RWPE2 (cell line): ENCODE data around the gene NOL11.

ENCODE experiments used
- ATAC-seq: fragments of 200-7000 bp; cut with Tn5 transposase; 3 replicates; pipeline ENCODE4 v1.9.1; 2021; ENCODE audit warnings: low read depth
- DNase-seq: peaks from one replicate; pipeline ENCODE4 v3.0.0-alpha.2; 2020; ENCODE audit warnings: low spot score
- H3K27ac ChIP-seq: fragments of 450-650 bp; 2 replicates; pipeline ENCODE4 v1.5.1; 2017; ENCODE audit warnings: mild to moderate bottlenecking; ENCODE audit not compliant: poor library complexity, severe bottlenecking
- H3K27me3 ChIP-seq: fragments of 250-450 bp; sonication (Bioruptor Pico); 2 replicates; pipeline ENCODE4 v1.5.1; 2021; ENCODE audit warnings: mild to moderate bottlenecking, moderate library complexity; ENCODE audit not compliant: insufficient read depth, poor library complexity, severe bottlenecking
- H3K36me3 ChIP-seq: fragments of 250-450 bp; sonication (Bioruptor Pico); 2 replicates; pipeline ENCODE4 v1.5.1; 2020; ENCODE audit warnings: low read depth, mild to moderate bottlenecking, moderate library complexity
- H3K4me1 ChIP-seq: fragments of 250-450 bp; sonication (Bioruptor Pico); 2 replicates; pipeline ENCODE4 v1.5.1; 2021; ENCODE audit warnings: mild to moderate bottlenecking, moderate library complexity; ENCODE audit not compliant: insufficient read depth, poor library complexity, severe bottlenecking
- H3K4me3 ChIP-seq: fragments of 250-450 bp; sonication (Bioruptor Pico); 2 replicates; pipeline ENCODE4 v1.5.1; 2021; ENCODE audit warnings: mild to moderate bottlenecking, moderate library complexity; ENCODE audit not compliant: severe bottlenecking
- H3K9me3 ChIP-seq: fragments of 250-450 bp; sonication (Bioruptor Pico); 2 replicates; pipeline ENCODE4 v1.5.1; 2021; ENCODE audit warnings: mild to moderate bottlenecking, moderate library complexity; ENCODE audit not compliant: severe bottlenecking
- CTCF ChIP-seq: fragments of 450-650 bp; IDR thresholded peaks from one replicate; pipeline ENCODE4 v1.5.1; 2017; ENCODE audit warnings: mild to moderate bottlenecking, moderate library complexity; ENCODE audit not compliant: poor library complexity, severe bottlenecking

NOL11 gene

GRCh38 chr17:67737145-67737544 lies 19.4 kb downstream of the NOL11 start:
- no peak for ATAC-seq
- Histone ChIP-seq H3K36me3 (peaks cover 99% of the 10 kb centered on the region), H3K27ac (no peak overlapping the region), H3K4me1 (no peaks in the 10 kb centered on the region), H3K27me3 (no peaks in the 10 kb centered on the region), H3K4me3 (no peak overlapping the region), H3K9me3 (no peaks in the 10 kb centered on the region)
- no peak for TF ChIP-seq CTCF
- DNase-seq = no peak

- H3K27me3 ChIP-seq = no peaks in the 10 kb centered on the region
- no peak for DNase-seq
- no peaks in the 10 kb centered on the region for H3K9me3 ChIP-seq
- no peak overlapping the region for H3K4me3 ChIP-seq
- no peak overlapping the region for H3K27ac ChIP-seq
- ATAC-seq = no peak
- H3K36me3 ChIP-seq = peaks cover 98% of the 10 kb centered on the region
- TF ChIP-seq CTCF = no peak
- H3K4me1 ChIP-seq = no peaks in the 10 kb centered on the region
These were observed 24.3 kb downstream of the NOL11 start for GRCh38 chr17:67742025-67742424.

- H3K9me3 ChIP-seq = no peaks in the 10 kb centered on the region
- H3K4me3 ChIP-seq = no peak overlapping the region
- peaks cover 72% of the 10 kb centered on the region for H3K36me3 ChIP-seq
- no peaks in the 10 kb centered on the region for H3K27me3 ChIP-seq
- no peak for TF ChIP-seq CTCF
- ATAC-seq (no peak), DNase-seq (no peak)
- H3K27ac ChIP-seq = no peak overlapping the region
- H3K4me1 ChIP-seq = no peaks in the 10 kb centered on the region
These were observed 29.2 kb downstream of the NOL11 start for GRCh38 chr17:67746704-67747571.

GRCh38 chr17:67747681-67748235 lies 30.0 kb downstream of the NOL11 start:
- Histone ChIP-seq H3K9me3 (no peaks in the 10 kb centered on the region), H3K4me3 (no peak overlapping the region), H3K27ac (no peak overlapping the region), H3K36me3 (peaks cover 64% of the 10 kb centered on the region), H3K4me1 (no peaks in the 10 kb centered on the region), H3K27me3 (no peaks in the 10 kb centered on the region)
- ATAC-seq (no peak), DNase-seq (no peak)
- TF ChIP-seq CTCF = no peak

- Histone ChIP-seq H3K9me3 (no peaks in the 10 kb centered on the region), H3K36me3 (peaks cover 43% of the 10 kb centered on the region)
These were observed 32.3 kb downstream of the NOL11 start for GRCh38 chr17:67750067-67750466.

More at GRCh38 chr17:67750067-67750466, 32.3 kb downstream of the NOL11 start:
- H3K4me1 ChIP-seq = no peaks in the 10 kb centered on the region
- no peak overlapping the region for H3K27ac ChIP-seq
- no peaks in the 10 kb centered on the region for H3K27me3 ChIP-seq
- no peak for ATAC-seq
- no peak overlapping the region for H3K4me3 ChIP-seq
- no peak for TF ChIP-seq CTCF
- DNase-seq = no peak
